ENCODE results near the gene GPR108. TPM values are rescaled to one million over a fixed set of nuclear protein-coding genes. Genes with fewer than 3 reads are reported as not detected.
"Not testable (repeated sequence)": the region's sequence is repeated elsewhere in the genome, so short reads cannot be mapped to it uniquely, and the experiment has no call there.

The GPR108 gene
- total RNA-seq, 1 donor from 2014 or later = 22.5 TPM

DNA sequence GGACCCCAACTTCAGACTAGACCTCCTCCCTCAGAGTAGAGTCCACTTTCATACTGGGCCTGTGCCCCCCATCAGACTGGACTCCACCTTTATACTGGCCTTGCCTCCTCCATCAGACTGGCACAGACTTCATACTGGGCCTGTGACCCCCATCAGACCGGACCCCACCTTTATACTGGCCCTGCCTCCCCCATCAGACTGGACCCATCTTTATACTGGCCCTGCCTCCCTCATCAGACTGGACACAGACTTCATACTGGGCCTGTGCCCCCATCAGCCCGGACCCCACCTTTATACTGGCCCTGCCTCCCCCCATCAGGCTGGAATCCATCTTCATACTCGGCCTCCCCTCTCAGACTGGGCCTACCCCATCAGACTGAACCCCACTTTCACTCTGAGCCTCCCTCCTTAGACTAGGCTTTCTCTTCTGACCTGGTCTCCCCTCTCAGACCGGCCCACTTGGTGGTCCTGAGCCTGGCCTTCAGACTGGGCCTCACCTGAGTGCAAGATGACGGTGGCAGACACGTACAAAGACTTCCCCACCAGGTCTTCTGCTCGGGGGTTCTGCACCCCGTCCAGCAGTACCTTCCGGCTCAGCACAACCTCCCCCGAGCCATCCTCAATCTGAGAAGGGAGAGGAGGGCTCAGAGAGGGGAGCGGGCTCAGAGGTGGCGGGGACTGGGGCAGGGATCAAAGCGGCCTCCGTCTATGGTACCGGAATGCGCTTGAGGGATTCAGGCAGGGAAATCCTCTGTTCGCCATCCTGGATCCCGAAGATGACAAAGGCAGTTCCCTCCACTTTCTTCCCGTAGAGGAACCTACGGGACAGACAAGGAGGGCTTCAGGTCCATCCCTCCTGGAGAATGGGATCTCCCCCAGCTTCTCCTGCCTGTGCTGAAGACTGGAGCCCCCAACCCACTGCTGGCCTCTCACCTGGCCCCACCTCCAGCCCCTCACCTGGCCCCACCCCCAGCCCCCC lies 24.4 kb downstream of the GPR108 start:
- DNase-seq (ENCODE audit: low spot score) = peak; percentile 24
- intact Hi-C loops (cut with DNase I) = no loop called here

DNA sequence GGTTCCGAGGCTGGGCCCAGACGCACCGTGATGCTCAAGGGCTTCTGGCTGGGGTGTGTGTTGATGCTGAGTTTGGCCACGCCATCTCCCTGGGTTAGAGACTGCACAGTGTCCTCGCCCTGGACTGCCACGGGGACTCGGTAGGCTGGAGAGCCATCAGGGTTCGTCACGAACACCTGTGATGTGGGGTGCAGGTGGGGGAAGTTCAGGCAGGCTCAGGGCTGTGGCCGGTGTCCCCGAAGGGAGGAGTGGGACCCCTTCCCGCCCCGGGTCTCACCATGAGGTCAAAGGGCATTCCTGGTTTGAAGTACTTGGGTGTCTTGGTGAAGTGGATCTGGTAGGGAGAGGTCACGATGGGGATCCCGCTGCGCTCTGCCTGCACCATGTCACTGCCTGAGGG lies 25.1 kb downstream of the GPR108 start:
- intact Hi-C loops (cut with DNase I) = no loop called here

DNA sequence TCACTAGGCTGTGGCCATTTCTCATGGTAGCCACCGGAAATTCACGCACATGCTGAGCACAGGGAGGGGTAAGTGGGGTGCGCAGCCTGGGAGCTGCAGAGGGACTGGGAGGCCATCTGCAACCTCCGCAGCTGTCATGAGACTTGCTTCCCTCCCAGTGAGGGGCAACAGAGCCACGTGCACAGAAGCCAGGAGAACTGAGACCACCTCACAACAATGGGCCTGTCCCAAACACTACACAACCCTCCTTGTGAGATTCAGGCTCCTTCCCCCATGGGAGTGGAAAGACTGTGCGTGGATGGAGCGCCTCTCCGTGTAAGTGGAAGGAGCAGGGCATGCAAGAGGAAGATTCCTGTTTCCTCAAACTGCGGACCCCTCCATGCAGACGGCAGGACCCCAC lies 25.8 kb downstream of the GPR108 start:
- no peak for DNase-seq (ENCODE audit: low spot score)
- intact Hi-C loops (cut with DNase I) = no loop called here

More for the DNA sequence above, 25.1 kb downstream of the GPR108 start:
- DNase-seq (ENCODE audit: low spot score) = peak; percentile 50

DNA sequence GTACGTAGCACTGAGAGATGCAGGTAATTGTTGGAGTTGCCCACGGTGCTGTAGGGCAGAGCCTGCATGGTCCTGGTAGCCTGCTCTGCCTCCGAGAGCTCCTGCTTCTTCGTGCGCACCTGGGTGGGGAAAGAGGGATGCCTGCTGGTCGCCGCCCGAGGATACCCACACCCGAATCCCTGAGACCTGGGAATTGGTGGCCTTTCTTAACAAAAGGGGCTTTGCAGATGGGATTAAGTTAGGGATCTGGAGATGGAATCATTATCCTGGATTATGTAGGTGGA lies 26.4 kb downstream of the GPR108 start:
- no peak for DNase-seq (ENCODE audit: low spot score)
- intact Hi-C loops (cut with DNase I) = no loop called here

DNA sequence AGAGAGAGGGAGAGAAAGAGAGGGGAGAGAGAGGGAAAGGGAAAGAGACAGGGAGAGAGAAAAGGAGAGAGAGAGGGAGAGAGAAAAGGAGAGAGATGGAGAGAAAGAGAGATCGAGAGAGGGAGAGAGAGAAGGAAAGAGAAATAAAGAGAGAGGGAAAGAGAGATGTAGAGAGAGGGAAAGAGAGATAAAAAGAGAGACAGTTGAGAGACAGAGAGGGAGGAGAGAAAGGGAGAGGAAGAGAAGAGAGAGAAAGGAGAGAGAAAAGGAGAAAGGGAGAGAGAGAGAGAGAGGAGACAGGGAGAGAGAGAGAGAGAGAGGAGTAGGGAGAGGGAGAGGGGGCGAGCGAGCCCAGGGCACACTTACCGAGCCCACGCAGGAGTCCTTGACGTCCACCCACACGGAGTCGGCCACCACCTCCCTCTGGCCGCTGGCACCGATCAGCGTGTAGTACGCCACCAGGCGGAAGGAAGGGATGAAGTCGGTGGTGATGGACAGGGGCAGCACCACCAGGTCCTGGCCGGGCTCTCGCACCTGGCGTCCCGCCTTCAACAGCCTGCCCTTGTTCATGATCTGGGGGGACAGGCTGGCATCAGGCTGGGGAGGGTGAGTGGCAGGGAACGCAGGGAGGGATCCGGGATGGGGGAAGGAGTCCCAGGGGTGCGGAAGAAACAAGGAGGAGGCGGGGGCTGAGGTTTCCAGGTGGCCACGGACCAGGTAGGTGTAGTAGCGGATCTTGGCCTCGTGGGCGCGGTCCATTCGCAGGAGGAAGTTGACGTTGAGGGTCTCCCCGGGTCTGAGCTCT lies 26.9 kb downstream of the GPR108 start:
- intact Hi-C loops (cut with DNase I) = no loop called here
- DNase-seq (ENCODE audit: low spot score) = no peak

- no peak for DNase-seq (ENCODE audit: low spot score)
- intact Hi-C loops (cut with DNase I) = no loop called here
These were observed 27.8 kb downstream of the GPR108 start for GRCh38 chr19:6709549-6709948.

DNA sequence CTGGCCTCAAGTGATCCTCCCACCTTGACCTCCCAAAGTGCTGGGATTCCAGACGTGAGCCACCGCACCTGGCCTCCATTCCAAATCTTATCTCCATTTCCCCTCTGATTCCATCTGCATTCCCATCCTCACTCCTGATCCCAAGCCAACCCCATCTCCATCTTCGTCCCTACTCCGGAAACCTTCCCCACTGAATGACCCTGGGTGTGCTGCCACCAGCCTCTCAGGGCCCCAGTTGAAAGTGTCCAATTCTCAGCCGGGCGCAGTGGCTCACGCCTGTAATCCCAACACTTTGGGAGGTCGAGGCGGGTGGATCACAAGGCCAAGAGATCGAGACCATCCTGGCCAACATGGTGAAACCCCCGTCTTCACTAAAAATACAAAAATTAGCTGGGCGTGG lies 28.5 kb downstream of the GPR108 start:
- DNase-seq (ENCODE audit: low spot score); intact Hi-C loops (cut with DNase I): not testable (repeated sequence)

- intact Hi-C loops (cut with DNase I) = no loop called here
- DNase-seq (ENCODE audit: low spot score) = no peak
These were observed 29.0 kb downstream of the GPR108 start for GRCh38 chr19:6708346-6708745.

- DNase-seq (ENCODE audit: low spot score) = no peak
These were observed 29.7 kb downstream of the GPR108 start for GRCh38 chr19:6707658-6708018.

GRCh38 chr19:6707011-6707657 lies 30.2 kb downstream of the GPR108 start:
- intact Hi-C loops (cut with DNase I) = no loop called here
- DNase-seq (ENCODE audit: low spot score) = no peak

More at GRCh38 chr19:6707658-6708018, 29.7 kb downstream of the GPR108 start:
- intact Hi-C loops (cut with DNase I) = no loop called here

DNA sequence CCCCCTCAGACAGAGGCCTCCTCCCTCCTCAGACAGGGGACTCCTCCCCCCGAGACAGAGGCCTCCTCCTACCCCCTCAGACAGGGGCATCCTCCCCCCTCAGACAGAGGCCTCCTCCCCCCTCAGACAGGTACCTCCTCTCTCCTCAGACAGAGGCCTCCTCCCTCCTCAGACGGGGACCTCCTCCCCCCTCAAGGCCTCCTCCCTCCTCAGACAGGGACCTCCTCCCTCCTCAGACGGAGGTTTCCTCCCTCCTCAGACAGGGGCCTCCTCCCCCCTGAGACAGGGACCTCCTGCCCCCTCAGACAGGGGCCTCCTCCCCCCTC lies 30.8 kb downstream of the GPR108 start:
- DNase-seq (ENCODE audit: low spot score) = no peak
- intact Hi-C loops (cut with DNase I) = no loop called here

DNA sequence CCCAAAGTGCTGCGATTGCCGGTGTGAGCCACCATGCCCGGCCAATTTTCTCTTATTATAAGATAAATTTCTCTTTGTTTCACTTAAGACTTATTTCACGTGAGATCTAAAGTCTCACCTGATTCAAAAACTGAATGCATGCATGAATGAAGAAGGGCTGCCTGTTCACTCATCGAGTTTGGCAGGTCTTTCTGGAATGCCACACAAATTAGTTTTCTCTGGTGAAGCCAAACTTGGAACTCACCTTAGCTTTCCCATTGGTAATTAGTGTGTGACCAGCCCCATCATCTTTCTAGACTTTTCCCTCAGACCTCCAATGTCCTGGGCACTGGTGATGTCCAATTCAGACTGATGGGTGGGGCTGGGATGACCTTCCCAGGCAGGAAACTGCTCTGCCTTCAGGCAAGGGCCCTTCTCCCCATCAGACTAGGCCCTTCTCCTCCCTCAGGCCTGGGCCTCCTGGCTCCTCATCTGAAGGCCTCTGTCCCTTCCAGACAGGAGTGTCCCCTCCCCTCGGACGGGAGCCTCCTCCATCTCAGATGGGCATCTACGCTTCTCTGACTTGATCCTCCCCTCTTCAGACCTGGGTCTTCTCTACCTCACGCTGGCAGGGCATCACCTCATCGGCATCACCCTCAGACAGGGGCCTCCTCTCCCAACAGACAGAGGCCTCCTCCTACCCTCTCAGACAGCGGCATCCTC lies 31.3 kb downstream of the GPR108 start:
- intact Hi-C loops (cut with DNase I) = no loop called here
- DNase-seq (ENCODE audit: low spot score) = no peak

- DNase-seq (ENCODE audit: low spot score) = no peak
- intact Hi-C loops (cut with DNase I) = no loop called here
These were observed 36.6 kb downstream of the GPR108 start for GRCh38 chr19:6700586-6701316.

DNA sequence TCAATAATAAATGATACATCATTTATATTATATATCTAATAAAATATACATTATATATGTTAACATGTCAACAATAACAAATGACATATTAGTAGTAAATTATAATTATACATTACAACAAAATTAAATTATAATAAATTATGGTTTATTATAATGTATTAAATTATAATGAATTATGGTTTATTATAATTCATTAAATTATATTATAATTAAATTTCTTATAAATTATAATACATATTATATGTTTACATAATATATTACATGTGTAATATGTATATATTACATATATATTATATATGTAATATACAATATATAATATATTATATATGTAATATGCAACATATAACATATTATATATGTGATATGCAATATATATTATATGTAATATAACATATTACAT lies 37.4 kb downstream of the GPR108 start:
- intact Hi-C loops (cut with DNase I) = no loop called here
- no peak for DNase-seq (ENCODE audit: low spot score)

GRCh38 chr19:6697291-6697690 lies 40.1 kb downstream of the GPR108 start:
- intact Hi-C loops (cut with DNase I) = no loop called here
- DNase-seq (ENCODE audit: low spot score) = no peak

- intact Hi-C loops (cut with DNase I) = no loop called here
- no peak for DNase-seq (ENCODE audit: low spot score)
These were observed 41.0 kb downstream of the GPR108 start for GRCh38 chr19:6696239-6696820.

GRCh38 chr19:6694147-6694815 lies 43.1 kb downstream of the GPR108 start:
- intact Hi-C loops (cut with DNase I) = no loop called here

DNA sequence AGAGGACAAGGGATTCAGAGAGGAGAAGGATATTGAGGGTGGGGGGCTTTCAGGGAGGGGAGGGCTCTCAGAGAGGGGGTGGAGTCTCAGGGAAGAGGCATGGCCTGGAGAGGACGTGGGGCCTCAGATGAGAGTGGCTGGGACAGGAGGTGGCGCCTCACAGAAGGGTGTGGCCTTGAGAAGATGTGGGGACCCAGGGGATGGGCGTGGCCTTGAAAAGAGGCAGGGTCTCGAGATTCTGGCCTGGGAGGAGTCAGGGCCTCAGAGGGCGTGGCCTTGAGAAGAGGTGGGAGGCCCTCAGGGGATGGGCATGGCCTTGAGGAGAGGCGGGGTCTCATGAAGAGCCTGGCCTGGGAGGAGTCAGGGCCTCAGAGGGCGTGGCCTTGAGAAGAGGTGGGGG lies 43.7 kb downstream of the GPR108 start:
- no peak for DNase-seq (ENCODE audit: low spot score)
- intact Hi-C loops (cut with DNase I) = no loop called here

More at GRCh38 chr19:6694147-6694815, 43.1 kb downstream of the GPR108 start:
- no peak for DNase-seq (ENCODE audit: low spot score)
